H1 (cell line): Measurements from ENCODE around the gene CBY2. TPM values are rescaled to one million over a fixed set of nuclear protein-coding genes. Genes with fewer than 3 reads are reported as not detected.

Source experiments
- BACH1 ChIP-seq: IDR thresholded peaks from 2 replicates; pipeline ENCODE4 v1.6.1; 2012; ENCODE audit warnings: low read length, improper control_type of control experiment
- HDAC6 ChIP-seq: IDR thresholded peaks from one replicate; pipeline ENCODE4 v1.7.1; 2012; ENCODE audit warnings: low read depth, mild to moderate bottlenecking, inconsistent platforms, low read length, moderate library complexity
- JUN ChIP-seq: IDR thresholded peaks from 2 replicates; pipeline ENCODE4 v1.6.1; 2011; ENCODE audit warnings: low read depth, mild to moderate bottlenecking, improper control_type of control experiment, low read length
- RAD21 ChIP-seq, 2 experiments: IDR thresholded peaks in 1 of 2; conservative IDR thresholded peaks in 1 of 2; 2 replicates each; pipeline ENCODE4 v1.6.1; 2011; ENCODE audit warnings: low read depth in 2 of 2, low read length in 2 of 2, improper control_type of control experiment in 1 of 2, inconsistent platforms in 1 of 2, mild to moderate bottlenecking in 1 of 2, moderate library complexity in 1 of 2
- RXRA ChIP-seq: IDR thresholded peaks from 2 replicates; pipeline ENCODE4 v1.6.1; 2011; ENCODE audit warnings: low read depth, mild to moderate bottlenecking, low read length, moderate library complexity; ENCODE audit not compliant: insufficient read depth
- polyA plus RNA-seq, 7 experiments: library from polyadenylated mRNA; depleted of rRNA in 3 of 7; stranded (reverse) in 5 of 7; unstranded in 2 of 7; fragments of >200 nt in 5 of 7; fragments of 200-250 nt in 2 of 7; gene quantifications; 1 replicate in 5 of 7; 2 replicates in 1 of 7; 4 replicates in 1 of 7; pipeline versions ENCODE4 v1.2.1 to v1.2.3, GENCODE V29; 2011 to 2013; ENCODE audit warnings: missing spikeins in 2 of 7, mixed read lengths in 2 of 7
- total RNA-seq: library from RNA; stranded (reverse); fragmentation: NEBNext Ultra II Directional; extraction: Animal tissue kit (Norgen Biotek cat#: 25700); gene quantifications from 2 replicates; pipeline ENCODE4 v1.2.1, GENCODE V29; 2021

Gene CBY2
- total and polyA plus RNA-seq, 2 of the 8 experiments (the other 6 are each of a cell fraction or from before 2014, with no cell fraction given): not detected

GRCh38 chr13:45732916-45733315 lies 30.8 kb downstream of the CBY2 start (continued):
- TF ChIP-seq RAD21 (IDR thresholded peaks at IDR 0.05 in 1 of 2, conservative IDR thresholded peaks at IDR 0.05 in 1 of 2; ENCODE audit: low read depth in 2 of 2, low read length in 2 of 2) (no peak), BACH1 (no peak), RXRA (no peak), JUN (no peak), HDAC6 (no peak)
